Chondrocyte (in vitro differentiated cells): Measurements from ENCODE around the gene OR2G6. TPM values are rescaled to one million over a fixed set of nuclear protein-coding genes. Genes with fewer than 3 reads are reported as not detected.
"Not testable (repeated sequence)": the region's sequence is repeated elsewhere in the genome, so short reads cannot be mapped to it uniquely, and the experiment has no call there.

ENCODE experiments used
- DNase-seq: peaks from one replicate; pipeline ENCODE4 v3.0.0; 2021; ENCODE audit warnings: mixed read lengths, low spot score
- H3K27ac Mint-ChIP-seq: one replicate; pipeline ENCODE4 v1.8.0; 2021; ENCODE audit warnings: mild to moderate bottlenecking, moderate library complexity, mixed read lengths; ENCODE audit not compliant: unreplicated experiment
- H3K27me3 Mint-ChIP-seq: 2 replicates; pipeline ENCODE4 v1.8.0; 2021; ENCODE audit warnings: low read depth, mixed read lengths
- H3K36me3 Mint-ChIP-seq: 2 replicates; pipeline ENCODE4 v1.8.0; 2021; ENCODE audit warnings: low read depth, mixed read lengths
- H3K4me1 Mint-ChIP-seq: 2 replicates; pipeline ENCODE4 v1.8.0; 2021; ENCODE audit warnings: low read depth, mild to moderate bottlenecking, mixed read lengths
- H3K4me3 Mint-ChIP-seq: one replicate; pipeline ENCODE4 v1.8.0; 2021; ENCODE audit warnings: mild to moderate bottlenecking, moderate library complexity, mixed read lengths; ENCODE audit not compliant: unreplicated experiment
- H3K9me3 Mint-ChIP-seq: 2 replicates; pipeline ENCODE4 v1.8.0; 2021; ENCODE audit warnings: low read depth, mixed read lengths
- long read RNA-seq: library from polyadenylated mRNA; stranded (forward); transcript quantifications from one replicate; pipeline ENCODE4 v2.0.0, GENCODE V29; 2021
- total RNA-seq: library from RNA; stranded (reverse); gene quantifications from 3 replicates; pipeline ENCODE4 v1.2.1, GENCODE V29; 2021
- TF ChIP-seq, protein P1 (sequence below): fragments of 200-600 bp; sonication (generic); IDR thresholded peaks from 2 replicates; pipeline ENCODE4 v1.5.0; 2021; ENCODE audit warnings: antibody characterized with exemption, mild to moderate bottlenecking, moderate library complexity

OR2G6 gene
- not detected in 3 replicates for total RNA-seq
- long read RNA-seq: 0 reads

DNA sequence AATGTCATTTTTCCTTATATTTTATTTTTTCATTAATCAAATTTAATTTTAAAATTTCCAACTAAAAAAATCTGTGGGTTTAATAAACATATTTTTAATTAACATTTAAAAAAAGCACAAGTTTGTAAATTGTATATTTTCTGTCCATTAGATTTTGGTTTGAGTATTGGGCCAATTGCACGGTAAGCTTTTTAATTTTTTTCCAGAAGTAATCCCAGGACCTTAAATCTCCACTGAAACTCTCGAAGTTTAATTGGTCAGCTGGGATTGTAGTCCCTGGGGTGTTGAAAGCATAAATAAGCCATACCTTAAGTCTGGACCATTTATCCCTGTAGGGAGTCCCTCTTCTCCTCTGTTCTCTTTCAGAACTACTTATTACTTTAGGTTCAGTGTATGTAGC lies at the start of gene OR2G6:
TSS of gene OR2G6 (plus strand) at position 301 of the 400 bp plus-strand sequence. CDS start 13,574 bp downstream, outside the sequence.
- DNase-seq, H3K4me3 Mint-ChIP-seq, H3K36me3 Mint-ChIP-seq, H3K4me1 Mint-ChIP-seq, H3K27me3 Mint-ChIP-seq, H3K27ac Mint-ChIP-seq, H3K9me3 Mint-ChIP-seq: not testable (repeated sequence)

DNA sequence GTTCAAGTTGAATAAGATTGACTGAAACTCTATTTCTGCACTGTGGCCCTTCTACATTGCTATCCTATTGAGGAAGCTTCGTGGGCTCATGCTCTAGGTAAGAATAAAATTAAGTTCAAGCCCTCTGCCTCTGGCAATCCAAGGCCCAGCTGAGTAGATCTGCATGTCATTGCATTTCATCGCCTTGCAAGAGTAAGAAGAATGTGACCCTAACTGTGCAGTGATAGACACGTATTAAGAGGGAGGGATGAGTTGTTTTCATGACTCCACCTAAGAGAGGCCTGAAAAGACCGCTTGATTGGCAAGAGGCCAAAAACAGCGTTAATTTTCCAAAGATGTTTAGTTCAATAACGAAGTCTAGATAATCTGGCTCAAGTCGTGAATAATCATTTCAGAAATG lies 48.8 kb upstream of the OR2G6 start:
- not testable (repeated sequence) for H3K36me3 Mint-ChIP-seq, DNase-seq, H3K4me3 Mint-ChIP-seq, H3K4me1 Mint-ChIP-seq, H3K27me3 Mint-ChIP-seq, H3K27ac Mint-ChIP-seq
- H3K9me3 Mint-ChIP-seq: peaks cover 40% of the 10 kb centered on the region

DNA sequence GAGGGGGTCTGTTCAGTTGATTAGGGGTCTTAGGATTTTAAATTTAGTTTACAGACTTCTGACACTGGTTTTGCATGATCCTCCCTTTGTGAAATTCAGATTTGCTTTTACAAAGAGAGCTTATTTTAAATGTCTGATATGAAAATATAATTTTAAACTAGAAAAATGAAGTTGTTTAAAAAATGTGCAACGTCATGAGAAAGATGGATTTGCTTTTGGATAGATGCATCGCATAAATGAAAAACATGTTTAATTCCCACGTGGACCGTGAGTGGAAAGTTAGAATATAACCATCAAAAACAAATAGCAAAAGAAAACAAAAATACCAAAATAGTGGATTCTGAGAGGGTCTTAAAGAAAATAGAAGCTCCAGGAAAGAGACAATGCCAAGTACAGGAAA lies 36.7 kb upstream of the OR2G6 start:
- no peaks in the 10 kb centered on the region for H3K27me3 Mint-ChIP-seq
- no peaks in the 10 kb centered on the region for H3K4me1 Mint-ChIP-seq
- TF ChIP-seq, protein P1, sequence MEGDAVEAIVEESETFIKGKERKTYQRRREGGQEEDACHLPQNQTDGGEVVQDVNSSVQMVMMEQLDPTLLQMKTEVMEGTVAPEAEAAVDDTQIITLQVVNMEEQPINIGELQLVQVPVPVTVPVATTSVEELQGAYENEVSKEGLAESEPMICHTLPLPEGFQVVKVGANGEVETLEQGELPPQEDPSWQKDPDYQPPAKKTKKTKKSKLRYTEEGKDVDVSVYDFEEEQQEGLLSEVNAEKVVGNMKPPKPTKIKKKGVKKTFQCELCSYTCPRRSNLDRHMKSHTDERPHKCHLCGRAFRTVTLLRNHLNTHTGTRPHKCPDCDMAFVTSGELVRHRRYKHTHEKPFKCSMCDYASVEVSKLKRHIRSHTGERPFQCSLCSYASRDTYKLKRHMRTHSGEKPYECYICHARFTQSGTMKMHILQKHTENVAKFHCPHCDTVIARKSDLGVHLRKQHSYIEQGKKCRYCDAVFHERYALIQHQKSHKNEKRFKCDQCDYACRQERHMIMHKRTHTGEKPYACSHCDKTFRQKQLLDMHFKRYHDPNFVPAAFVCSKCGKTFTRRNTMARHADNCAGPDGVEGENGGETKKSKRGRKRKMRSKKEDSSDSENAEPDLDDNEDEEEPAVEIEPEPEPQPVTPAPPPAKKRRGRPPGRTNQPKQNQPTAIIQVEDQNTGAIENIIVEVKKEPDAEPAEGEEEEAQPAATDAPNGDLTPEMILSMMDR: no peak
- no peak overlapping the region for H3K4me3 Mint-ChIP-seq
- no peaks in the 10 kb centered on the region for H3K36me3 Mint-ChIP-seq
- no peak for DNase-seq
- H3K9me3 Mint-ChIP-seq: peaks cover 42% of the 10 kb centered on the region
- H3K27ac Mint-ChIP-seq: no peak overlapping the region

DNA sequence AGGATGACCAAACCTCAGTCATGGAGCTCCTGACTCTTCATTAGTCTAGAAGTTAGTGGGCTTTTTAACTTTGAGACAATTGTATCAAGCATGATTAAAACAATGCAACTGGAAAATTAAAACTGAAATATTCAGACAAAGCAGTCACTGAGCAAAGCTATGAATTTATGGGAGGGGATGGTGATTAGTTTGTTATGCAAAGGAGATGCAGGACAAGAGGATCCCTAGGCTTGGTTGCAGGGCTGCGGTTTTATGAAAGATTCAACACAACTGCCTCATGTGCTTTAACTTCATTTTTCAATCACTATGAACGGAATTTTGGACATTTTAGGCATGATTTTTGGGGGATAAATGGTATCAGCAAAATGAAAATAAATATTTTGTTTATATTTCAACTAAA lies 35.8 kb upstream of the OR2G6 start:
- not testable (repeated sequence) for H3K4me1 Mint-ChIP-seq, H3K27me3 Mint-ChIP-seq, DNase-seq, H3K4me3 Mint-ChIP-seq, H3K27ac Mint-ChIP-seq, H3K36me3 Mint-ChIP-seq
- peaks cover 41% of the 10 kb centered on the region for H3K9me3 Mint-ChIP-seq

DNA sequence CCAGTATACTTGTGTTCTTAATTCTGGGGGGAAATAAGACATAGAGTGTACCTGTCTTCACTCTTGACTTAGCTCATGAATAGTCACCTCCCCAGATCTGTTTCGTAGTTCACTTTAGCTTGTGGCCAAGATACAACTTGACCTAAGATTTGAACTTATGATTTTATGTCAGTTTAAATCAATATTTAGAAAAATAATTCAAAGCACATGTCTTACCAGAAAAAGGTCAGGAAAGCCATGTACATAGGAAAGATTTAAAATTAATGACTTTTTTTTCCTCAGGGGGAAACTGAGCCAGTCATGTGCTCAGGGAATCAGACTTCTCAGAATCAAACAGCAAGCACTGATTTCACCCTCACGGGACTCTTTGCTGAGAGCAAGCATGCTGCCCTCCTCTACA lies 34.8 kb upstream of the OR2G6 start, which contains the start of gene OR2T3:
TSS of gene OR2T3 (plus strand) at position 301 of the 400 bp plus-strand sequence. CDS start at position 301, 0 bp downstream.
- not testable (repeated sequence) for H3K27ac Mint-ChIP-seq, H3K27me3 Mint-ChIP-seq, DNase-seq, H3K4me1 Mint-ChIP-seq, H3K36me3 Mint-ChIP-seq, H3K4me3 Mint-ChIP-seq
- H3K9me3 Mint-ChIP-seq: peaks cover 34% of the 10 kb centered on the region

DNA sequence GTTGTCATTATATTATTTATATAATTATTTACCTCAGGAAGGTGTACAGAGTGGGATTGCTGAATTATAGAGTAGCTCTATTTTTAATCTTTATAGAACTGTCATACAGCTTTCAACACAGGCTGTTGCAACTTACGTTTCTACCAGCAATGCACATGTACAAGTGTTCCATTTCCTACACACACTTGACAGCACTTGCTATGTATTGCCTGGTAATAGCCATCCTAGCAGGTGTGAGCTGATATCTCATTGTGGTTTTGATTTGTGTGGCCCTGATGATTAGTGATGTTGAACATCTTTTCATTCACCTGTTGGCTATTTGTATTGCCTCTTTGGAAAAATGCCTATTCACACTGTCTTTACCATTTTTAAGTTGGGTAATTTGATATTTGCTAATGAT lies 32.2 kb upstream of the OR2G6 start:
- DNase-seq, H3K27me3 Mint-ChIP-seq, H3K4me3 Mint-ChIP-seq, H3K27ac Mint-ChIP-seq, H3K4me1 Mint-ChIP-seq, H3K36me3 Mint-ChIP-seq: not testable (repeated sequence)
- peaks cover 25% of the 10 kb centered on the region for H3K9me3 Mint-ChIP-seq

DNA sequence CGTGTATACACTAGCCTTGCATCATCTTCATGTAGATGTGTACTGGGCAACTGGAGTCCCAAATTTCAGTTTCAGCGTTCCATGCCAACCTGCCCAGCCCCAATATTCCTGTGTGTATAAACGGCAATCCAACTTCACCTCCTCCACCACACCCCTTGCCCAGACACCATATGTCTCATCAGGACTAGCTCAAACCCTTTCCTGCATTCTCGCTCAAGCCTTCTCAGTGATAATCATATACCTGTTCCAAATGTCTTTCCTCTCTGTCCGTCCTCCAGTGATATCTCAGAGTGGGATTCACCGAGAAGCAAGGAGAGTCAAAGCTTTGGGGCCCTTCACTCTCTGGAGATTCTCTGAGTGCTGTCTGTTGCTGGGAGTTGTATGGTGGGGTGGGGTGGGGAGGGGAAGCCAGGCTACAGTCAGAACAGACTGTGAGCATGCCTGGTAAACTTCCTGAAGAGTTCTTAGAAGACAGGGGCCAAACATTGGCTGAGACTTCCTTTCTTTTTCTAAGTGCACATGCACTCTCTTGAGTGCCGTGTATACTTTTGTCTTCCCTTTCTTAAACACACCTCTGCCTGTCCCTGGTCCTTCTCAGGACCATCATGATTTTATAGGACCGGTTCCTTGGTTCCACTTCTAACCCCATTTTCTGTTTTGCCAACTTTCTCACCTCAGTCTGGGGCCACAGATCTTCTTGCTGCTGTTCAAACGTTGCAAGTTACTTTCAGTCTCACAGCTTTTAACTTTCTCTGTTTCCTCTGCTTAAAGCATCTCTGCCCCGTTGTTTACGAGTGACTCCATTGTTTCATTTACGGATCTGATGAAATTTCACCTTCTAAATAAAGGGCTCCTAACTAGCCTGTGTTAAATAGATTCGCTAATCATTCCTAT lies 25.9 kb upstream of the OR2G6 start:
- not testable (repeated sequence) for H3K4me1 Mint-ChIP-seq, H3K9me3 Mint-ChIP-seq, H3K36me3 Mint-ChIP-seq, H3K4me3 Mint-ChIP-seq, H3K27me3 Mint-ChIP-seq, H3K27ac Mint-ChIP-seq, DNase-seq

DNA sequence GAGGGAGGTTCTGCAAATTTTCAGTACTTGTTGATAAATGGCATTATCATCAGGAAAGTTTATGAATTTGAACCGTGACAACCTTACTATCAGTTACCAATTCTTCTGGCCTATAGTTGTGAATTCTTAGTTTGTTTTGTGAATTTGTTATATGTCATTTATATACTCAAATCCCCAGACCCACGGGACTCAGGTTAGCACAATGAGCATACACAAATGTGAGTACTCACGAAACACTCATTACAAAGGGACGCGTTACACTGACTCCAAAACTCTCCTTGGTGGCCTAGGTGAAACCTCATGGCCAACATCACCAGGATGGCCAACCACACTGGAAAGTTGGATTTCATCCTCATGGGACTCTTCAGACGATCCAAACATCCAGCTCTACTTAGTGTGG lies 19.6 kb upstream of the OR2G6 start, which contains the start of gene OR2T5:
TSS of gene OR2T5 (plus strand) at position 301 of the 400 bp plus-strand sequence. CDS start at position 301, 0 bp downstream.
- not testable (repeated sequence) for H3K36me3 Mint-ChIP-seq, H3K27me3 Mint-ChIP-seq, H3K4me3 Mint-ChIP-seq, H3K9me3 Mint-ChIP-seq, H3K27ac Mint-ChIP-seq, DNase-seq, H3K4me1 Mint-ChIP-seq

DNA sequence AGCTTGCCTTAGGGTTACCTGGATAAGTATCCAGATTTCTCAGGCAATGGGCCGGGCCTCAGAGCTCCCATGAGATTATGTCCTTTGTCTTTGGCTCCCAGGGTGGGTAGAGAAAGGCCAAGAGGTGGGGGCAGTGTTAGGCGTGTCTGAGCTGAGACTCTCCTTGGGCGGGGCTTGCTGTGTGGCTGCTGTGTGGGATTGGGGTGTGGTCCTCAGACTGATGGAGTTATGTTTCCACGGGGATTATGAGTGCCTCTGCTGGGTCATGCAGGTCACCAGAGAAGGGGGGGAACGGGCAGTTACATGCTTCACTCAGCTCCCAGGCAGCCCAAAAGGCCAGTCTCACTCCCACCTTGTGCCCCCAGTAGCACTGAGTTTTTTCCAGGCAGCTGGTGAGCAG lies 11.2 kb upstream of the OR2G6 start:
- not testable (repeated sequence) for H3K4me3 Mint-ChIP-seq, H3K27ac Mint-ChIP-seq, H3K27me3 Mint-ChIP-seq, DNase-seq, H3K36me3 Mint-ChIP-seq, H3K4me1 Mint-ChIP-seq
- H3K9me3 Mint-ChIP-seq: peaks cover 16% of the 10 kb centered on the region

DNA sequence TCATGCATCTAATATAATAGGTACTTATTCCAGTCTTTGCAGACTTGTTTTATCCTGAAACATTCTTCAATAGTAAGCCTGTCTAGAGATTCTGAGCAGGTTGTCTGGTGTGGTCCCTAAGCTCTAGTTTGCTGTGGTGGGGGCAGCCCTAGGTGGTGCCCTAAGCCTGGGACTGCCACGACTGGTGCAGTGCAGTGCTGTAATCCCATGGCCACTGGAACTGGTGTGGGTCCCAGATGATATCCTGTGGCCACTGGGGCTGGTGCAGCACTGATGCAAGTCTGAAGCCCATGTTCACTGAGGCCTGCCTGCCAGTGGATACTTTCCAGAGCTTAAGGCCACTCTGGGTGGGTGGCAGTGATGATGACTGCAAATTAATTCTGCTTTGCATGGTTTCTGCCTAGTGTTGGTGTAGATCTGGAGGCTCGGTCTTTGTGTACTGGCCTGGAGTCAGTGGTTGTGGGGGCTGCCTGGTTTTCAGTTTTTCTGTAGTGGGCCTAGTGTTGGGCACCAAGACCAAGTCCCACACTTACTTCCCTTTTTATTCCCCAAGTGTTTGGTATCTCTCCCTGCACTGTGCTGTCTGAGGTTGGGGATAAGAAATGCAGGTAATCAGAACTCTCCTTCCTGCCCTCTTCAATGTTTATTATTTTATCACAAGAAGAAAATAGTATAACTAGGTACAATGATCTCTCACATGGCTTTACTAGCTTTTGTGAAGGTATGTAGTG lies 7.4 kb upstream of the OR2G6 start:
- not testable (repeated sequence) for H3K36me3 Mint-ChIP-seq, H3K4me1 Mint-ChIP-seq, H3K4me3 Mint-ChIP-seq, DNase-seq, H3K27ac Mint-ChIP-seq, H3K27me3 Mint-ChIP-seq
- H3K9me3 Mint-ChIP-seq: peaks cover 12% of the 10 kb centered on the region

DNA sequence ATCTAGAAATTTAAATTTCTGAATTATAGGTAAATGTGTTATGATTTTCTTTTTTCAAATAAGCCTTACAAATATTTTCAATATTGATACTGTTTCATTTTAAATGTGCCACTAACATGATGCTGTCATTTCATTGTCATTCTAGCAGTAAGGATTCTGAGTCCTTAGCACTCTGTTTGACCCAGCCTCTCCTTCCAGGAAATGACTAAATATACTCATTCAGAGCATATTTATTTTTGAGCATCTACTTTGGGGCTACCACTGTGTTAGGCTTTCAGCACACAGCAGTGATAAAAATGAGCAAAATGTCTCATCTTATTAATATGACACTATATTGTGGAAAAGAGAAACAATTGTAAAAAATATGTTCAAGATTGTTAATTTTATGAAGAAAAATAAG lies 2.3 kb downstream of the OR2G6 start:
- not testable (repeated sequence) for H3K27me3 Mint-ChIP-seq, H3K9me3 Mint-ChIP-seq, H3K4me3 Mint-ChIP-seq, DNase-seq, H3K4me1 Mint-ChIP-seq, H3K36me3 Mint-ChIP-seq, H3K27ac Mint-ChIP-seq
